Retinal pigment epithelial cell (primary cell): ENCODE measurements around the gene TKT.
"Not testable (repeated sequence)": the region's sequence is repeated elsewhere in the genome, so short reads cannot be mapped to it uniquely, and the experiment has no call there.

ENCODE experiments used
- DNase-seq: peaks from one replicate; pipeline ENCODE4 v3.0.0-alpha.2; 2010; ENCODE audit warnings: low read depth
- H3K4me3 ChIP-seq: 2 replicates; pipeline ENCODE4 v1.5.1; 2011; ENCODE audit warnings: mild to moderate bottlenecking, low read length, control low read depth, moderate library complexity
- TF ChIP-seq, protein P1 (sequence below): conservative IDR thresholded peaks from 2 replicates; pipeline ENCODE4 v1.5.1; 2011; ENCODE audit warnings: low read depth, low read length, control low read depth, inconsistent platforms

Gene TKT, protein sequence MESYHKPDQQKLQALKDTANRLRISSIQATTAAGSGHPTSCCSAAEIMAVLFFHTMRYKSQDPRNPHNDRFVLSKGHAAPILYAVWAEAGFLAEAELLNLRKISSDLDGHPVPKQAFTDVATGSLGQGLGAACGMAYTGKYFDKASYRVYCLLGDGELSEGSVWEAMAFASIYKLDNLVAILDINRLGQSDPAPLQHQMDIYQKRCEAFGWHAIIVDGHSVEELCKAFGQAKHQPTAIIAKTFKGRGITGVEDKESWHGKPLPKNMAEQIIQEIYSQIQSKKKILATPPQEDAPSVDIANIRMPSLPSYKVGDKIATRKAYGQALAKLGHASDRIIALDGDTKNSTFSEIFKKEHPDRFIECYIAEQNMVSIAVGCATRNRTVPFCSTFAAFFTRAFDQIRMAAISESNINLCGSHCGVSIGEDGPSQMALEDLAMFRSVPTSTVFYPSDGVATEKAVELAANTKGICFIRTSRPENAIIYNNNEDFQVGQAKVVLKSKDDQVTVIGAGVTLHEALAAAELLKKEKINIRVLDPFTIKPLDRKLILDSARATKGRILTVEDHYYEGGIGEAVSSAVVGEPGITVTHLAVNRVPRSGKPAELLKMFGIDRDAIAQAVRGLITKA

DNA sequence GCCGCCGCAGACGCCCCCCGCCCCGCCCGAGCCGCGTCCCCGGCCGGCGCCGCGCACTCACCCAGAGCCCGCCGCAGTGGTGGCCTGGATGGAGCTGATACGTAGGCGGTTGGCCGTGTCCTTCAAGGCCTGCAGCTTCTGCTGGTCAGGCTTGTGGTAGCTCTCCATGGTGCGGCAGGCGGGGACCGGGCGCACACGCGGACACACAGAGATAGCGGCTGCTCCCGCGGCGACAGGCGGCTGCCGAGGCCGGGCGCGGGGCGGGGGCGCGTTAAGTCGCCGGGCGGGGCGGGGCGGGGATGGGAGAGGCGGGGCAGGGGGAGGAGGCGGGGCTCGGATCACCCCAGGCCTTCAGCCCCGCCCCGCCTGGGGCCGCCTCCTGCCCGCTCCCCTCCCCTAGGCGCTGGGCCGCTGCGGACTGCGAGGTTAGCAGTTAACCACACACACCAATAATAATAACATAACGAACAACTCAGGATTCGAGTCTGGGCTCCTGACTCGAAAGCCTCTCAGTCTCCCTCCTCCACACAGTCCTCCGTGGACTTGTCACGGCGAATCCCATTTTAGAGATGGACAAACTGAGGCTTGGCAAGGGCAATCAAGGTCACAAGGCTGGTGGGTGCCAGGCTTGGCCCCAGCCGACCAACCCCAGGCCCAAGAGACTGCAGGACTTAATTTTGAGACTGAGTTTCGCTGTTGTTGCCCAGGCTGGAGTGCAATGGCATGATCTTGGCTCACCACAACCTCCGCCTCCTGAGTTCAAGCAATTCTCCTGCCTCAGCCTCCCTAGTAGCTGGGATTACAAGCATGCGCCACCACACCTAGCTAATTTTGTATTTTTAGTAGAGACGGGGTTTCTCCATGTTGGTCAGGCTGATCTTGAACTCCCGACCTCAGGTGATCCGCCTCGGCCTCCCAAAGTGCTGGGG lies at the start of gene TKT:
Gene TKT (minus strand): TSS at position 248 of the 929 bp plus-strand sequence. CDS start 80 bp downstream, at position 168.
- TF ChIP-seq, protein P1, sequence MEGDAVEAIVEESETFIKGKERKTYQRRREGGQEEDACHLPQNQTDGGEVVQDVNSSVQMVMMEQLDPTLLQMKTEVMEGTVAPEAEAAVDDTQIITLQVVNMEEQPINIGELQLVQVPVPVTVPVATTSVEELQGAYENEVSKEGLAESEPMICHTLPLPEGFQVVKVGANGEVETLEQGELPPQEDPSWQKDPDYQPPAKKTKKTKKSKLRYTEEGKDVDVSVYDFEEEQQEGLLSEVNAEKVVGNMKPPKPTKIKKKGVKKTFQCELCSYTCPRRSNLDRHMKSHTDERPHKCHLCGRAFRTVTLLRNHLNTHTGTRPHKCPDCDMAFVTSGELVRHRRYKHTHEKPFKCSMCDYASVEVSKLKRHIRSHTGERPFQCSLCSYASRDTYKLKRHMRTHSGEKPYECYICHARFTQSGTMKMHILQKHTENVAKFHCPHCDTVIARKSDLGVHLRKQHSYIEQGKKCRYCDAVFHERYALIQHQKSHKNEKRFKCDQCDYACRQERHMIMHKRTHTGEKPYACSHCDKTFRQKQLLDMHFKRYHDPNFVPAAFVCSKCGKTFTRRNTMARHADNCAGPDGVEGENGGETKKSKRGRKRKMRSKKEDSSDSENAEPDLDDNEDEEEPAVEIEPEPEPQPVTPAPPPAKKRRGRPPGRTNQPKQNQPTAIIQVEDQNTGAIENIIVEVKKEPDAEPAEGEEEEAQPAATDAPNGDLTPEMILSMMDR, result no peak
- peak within 1 kb of the TSS; percentile 96 for H3K4me3 ChIP-seq
- peak; percentile 54 for DNase-seq

- DNase-seq, result no peak
- TF ChIP-seq, protein P1, result no peak
- H3K4me3 ChIP-seq, result no peak overlapping the region
These were observed 48.1 kb upstream of the TKT start for GRCh38 chr3:53303957-53304356.

GRCh38 chr3:53303549-53303948 lies 47.7 kb upstream of the TKT start:
- no peak for DNase-seq
- no peak overlapping the region for H3K4me3 ChIP-seq
- TF ChIP-seq, protein P1, result no peak

GRCh38 chr3:53300826-53301225 lies 45.0 kb upstream of the TKT start:
- DNase-seq, result no peak
- TF ChIP-seq, protein P1, result no peak
- H3K4me3 ChIP-seq, result no peak overlapping the region

GRCh38 chr3:53299611-53300023 lies 43.8 kb upstream of the TKT start:
- DNase-seq, H3K4me3 ChIP-seq: not testable (repeated sequence)
- TF ChIP-seq, protein P1, result peak; percentile 82

DNA sequence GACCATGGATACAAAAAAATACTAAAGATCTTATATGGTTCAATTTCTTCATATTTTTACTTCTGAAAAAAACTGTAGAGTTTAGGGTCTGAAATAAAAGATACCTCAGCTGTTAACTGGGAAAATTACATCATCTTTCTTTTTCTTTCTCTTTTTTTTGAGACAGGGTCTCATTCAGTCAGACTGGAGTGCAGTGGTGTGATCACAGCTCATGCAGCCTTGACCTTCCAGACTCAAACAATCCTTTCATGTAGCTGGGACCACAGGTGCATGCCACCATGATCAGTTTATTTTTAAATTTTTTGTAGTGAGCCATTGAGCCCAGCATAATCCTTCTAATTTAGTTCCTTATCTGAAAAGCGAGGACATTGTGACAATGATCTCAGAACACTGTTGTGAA lies 39.6 kb upstream of the TKT start:
- no peak for DNase-seq
- H3K4me3 ChIP-seq, result no peak overlapping the region
- TF ChIP-seq, protein P1, result no peak
